Loucy (cell line): ENCODE data around the gene GSDMA.

ENCODE experiments used
- H2AFZ ChIP-seq: fragments of 200-600 bp; sonication (generic); 2 replicates; pipeline ENCODE4 v1.6.0; 2016; ENCODE audit warnings: antibody characterized with exemption, mild to moderate bottlenecking, low read length, moderate library complexity
- H3F3A ChIP-seq: fragments of 200-600 bp; 2 replicates; pipeline ENCODE4 v1.6.0; 2016; ENCODE audit warnings: antibody characterized with exemption, low read depth, mild to moderate bottlenecking
- H3K27me3 ChIP-seq: fragments of 200-600 bp; sonication (generic); 2 replicates; pipeline ENCODE4 v1.6.1; 2014; ENCODE audit warnings: low read length, mild to moderate bottlenecking; ENCODE audit not compliant: insufficient read depth, poor library complexity, severe bottlenecking
- H3K36me3 ChIP-seq: fragments of 200-600 bp; sonication (generic); 2 replicates; pipeline ENCODE4 v1.6.1; 2016; ENCODE audit warnings: low read length; ENCODE audit not compliant: insufficient read depth
- H3K4me1 ChIP-seq: fragments of 200-600 bp; sonication (generic); 2 replicates; pipeline ENCODE4 v1.5.1; 2014; ENCODE audit warnings: low read length, mild to moderate bottlenecking; ENCODE audit not compliant: insufficient read depth, poor library complexity, severe bottlenecking
- H3K4me2 ChIP-seq: fragments of 200-600 bp; sonication (generic); 2 replicates; pipeline ENCODE4 v1.6.0; 2014; ENCODE audit warnings: antibody characterized with exemption, low read length, low read depth, mild to moderate bottlenecking; ENCODE audit not compliant: poor library complexity, severe bottlenecking
- H3K4me3 ChIP-seq: fragments of 200-600 bp; sonication (generic); 2 replicates; pipeline ENCODE4 v1.5.1; 2014; ENCODE audit warnings: low read length, mild to moderate bottlenecking, mixed read lengths; ENCODE audit not compliant: poor library complexity, severe bottlenecking
- H3K79me2 ChIP-seq: fragments of 200-600 bp; sonication (generic); 2 replicates; pipeline ENCODE4 v1.6.1; 2014; ENCODE audit warnings: low read length; ENCODE audit not compliant: insufficient read depth
- H3K9ac ChIP-seq: fragments of 200-600 bp; sonication (generic); 2 replicates; pipeline ENCODE4 v1.6.0; 2014; ENCODE audit warnings: mild to moderate bottlenecking, low read depth, low read length, moderate library complexity; ENCODE audit not compliant: poor library complexity, severe bottlenecking
- H3K9me2 ChIP-seq: fragments of 200-600 bp; sonication (generic); replicated peaks from 2 replicates; pipeline ENCODE4 v1.6.1; 2016; ENCODE audit warnings: low read depth, low read length, mixed read lengths
- H3K9me3 ChIP-seq: fragments of 200-600 bp; sonication (generic); 2 replicates; pipeline ENCODE4 v1.6.1; 2014; ENCODE audit warnings: mild to moderate bottlenecking, antibody characterized with exemption, low read length, low read depth; ENCODE audit not compliant: insufficient read depth
- H4K20me1 ChIP-seq: fragments of 200-600 bp; sonication (generic); 2 replicates; pipeline ENCODE4 v1.6.0; 2014; ENCODE audit warnings: antibody characterized with exemption, low read length, mild to moderate bottlenecking; ENCODE audit not compliant: insufficient read depth, poor library complexity, severe bottlenecking
- CTCF ChIP-seq: fragments of 200-600 bp; sonication (generic); conservative IDR thresholded peaks from 2 replicates; pipeline ENCODE4 v1.5.1; 2014; ENCODE audit warnings: mild to moderate bottlenecking, antibody characterized with exemption, low read length
- EZH2phosphoT487 ChIP-seq: fragments of 200-600 bp; IDR thresholded peaks from 2 replicates; pipeline ENCODE4 v1.6.1; 2018; ENCODE audit warnings: antibody characterized with exemption, mild to moderate bottlenecking, moderate library complexity, borderline replicate concordance

The GSDMA gene

DNA sequence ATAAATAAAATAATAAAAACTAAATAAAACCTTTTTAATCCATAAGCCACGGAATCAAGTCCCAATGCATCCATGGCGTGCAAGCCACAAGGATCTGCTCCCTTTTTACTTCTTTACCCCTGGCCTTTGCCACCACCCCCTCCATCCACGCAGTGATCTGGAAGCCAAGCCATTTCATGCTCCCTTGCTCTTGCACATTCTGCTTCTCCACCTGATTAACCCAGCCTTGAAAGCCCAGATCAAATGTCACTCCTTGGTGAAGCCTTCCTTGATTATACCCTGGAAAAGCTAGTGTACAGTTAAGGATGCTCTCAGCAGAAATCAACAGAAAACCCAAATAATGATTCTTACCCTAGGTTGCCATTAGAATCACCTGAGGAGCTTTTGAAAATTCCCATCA lies 25.4 kb upstream of the GSDMA start:
- H3K4me2 ChIP-seq = no peak overlapping the region
- no peaks in the 10 kb centered on the region for H3F3A ChIP-seq
- no peak overlapping the region for H3K9ac ChIP-seq
- H3K9me2 ChIP-seq = no peaks in the 10 kb centered on the region
- H2AFZ ChIP-seq = no peak overlapping the region
- no peaks in the 10 kb centered on the region for H3K36me3 ChIP-seq
- no peak overlapping the region for H3K4me3 ChIP-seq
- H3K27me3 ChIP-seq = no peaks in the 10 kb centered on the region
- no peaks in the 10 kb centered on the region for H3K9me3 ChIP-seq
- H3K4me1 ChIP-seq = peaks cover 9% of the 10 kb centered on the region
- TF ChIP-seq EZH2phosphoT487 = no peak
- no peaks in the 10 kb centered on the region for H3K79me2 ChIP-seq
- H4K20me1 ChIP-seq = no peaks in the 10 kb centered on the region

DNA sequence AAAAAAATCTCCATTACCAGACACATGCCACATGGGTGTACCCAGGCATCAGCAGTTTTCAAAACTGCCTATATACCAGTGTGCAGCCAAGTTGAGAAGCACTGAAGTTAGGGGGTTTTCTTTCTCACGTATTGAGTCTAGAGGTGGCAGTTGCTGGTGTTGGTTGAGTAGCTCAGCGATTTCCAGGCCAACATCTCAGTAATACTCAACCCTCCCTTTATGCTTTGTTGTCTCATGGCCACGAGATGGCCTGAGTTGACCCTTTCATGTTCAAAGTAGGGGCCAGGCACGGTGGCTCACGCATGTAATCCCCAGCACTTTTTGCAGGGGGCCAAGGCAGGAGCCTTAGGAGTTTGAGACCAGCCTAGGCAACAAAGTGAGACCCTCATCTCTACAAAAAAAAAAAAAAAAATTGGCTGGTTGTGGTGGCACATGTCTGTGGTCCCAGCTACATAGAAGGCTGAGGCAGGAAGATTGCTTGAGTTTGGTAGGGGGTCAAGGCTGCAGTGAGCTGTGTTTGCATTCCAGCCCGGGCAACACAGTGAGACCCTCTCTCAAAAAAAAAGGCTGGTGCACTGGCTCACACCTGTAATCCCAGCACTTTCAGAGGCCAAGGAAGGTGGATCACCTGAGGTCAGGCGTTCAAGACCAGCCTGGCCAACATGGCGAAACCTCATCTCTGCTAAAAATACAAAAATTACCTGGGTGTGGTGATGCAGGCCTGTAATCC lies 24.5 kb upstream of the GSDMA start:
- Histone ChIP-seq H3K9ac (no peak overlapping the region), H3F3A (no peaks in the 10 kb centered on the region)

DNA sequence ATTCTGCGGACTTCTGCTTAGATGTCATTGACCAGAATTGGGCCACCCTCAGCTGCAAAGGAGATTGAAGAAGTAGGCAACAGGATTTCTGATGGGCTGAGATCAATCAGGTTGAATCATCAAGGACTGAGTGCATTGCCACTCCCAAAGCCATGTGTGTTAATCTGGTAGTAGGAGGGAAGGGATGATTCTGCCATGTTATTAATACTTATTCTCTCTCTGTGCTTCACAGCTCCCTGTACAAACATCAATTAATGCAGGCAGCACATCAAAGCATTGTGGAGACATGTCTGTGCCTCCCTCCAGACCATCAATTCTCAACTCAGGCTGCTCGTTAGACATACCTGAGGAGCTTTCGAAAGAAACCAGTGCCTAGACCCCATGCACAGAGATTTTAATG lies 23.7 kb upstream of the GSDMA start:
- no peaks in the 10 kb centered on the region for H3K36me3 ChIP-seq
- H3K9me2 ChIP-seq = no peaks in the 10 kb centered on the region
- no peaks in the 10 kb centered on the region for H3K27me3 ChIP-seq
- no peaks in the 10 kb centered on the region for H3K79me2 ChIP-seq
- no peak for TF ChIP-seq CTCF
- no peak for TF ChIP-seq EZH2phosphoT487
- no peak overlapping the region for H3K4me2 ChIP-seq
- H2AFZ ChIP-seq = peak overlapping the region; percentile 59; the same call in 1 of the 2 replicates
- no peaks in the 10 kb centered on the region for H3F3A ChIP-seq
- no peaks in the 10 kb centered on the region for H4K20me1 ChIP-seq
- H3K4me1 ChIP-seq = peaks cover 9% of the 10 kb centered on the region
- H3K9ac ChIP-seq = no peak overlapping the region
- no peak overlapping the region for H3K4me3 ChIP-seq
- no peaks in the 10 kb centered on the region for H3K9me3 ChIP-seq

More for the DNA sequence above, 24.5 kb upstream of the GSDMA start:
- Histone ChIP-seq H3K4me3 (no peak overlapping the region), H3K79me2 (no peaks in the 10 kb centered on the region), H3K4me1 (peaks cover 9% of the 10 kb centered on the region), H3K4me2 (no peak overlapping the region), H2AFZ (no peak overlapping the region), H3K9me3 (no peaks in the 10 kb centered on the region), H4K20me1 (no peaks in the 10 kb centered on the region), H3K9me2 (no peaks in the 10 kb centered on the region), H3K27me3 (no peaks in the 10 kb centered on the region), H3K36me3 (no peaks in the 10 kb centered on the region)
- TF ChIP-seq CTCF (no peak), EZH2phosphoT487 (no peak)
